ENCODE measurements around the gene ATG3. TPM values are rescaled to one million over a fixed set of nuclear protein-coding genes. Genes with fewer than 3 reads are reported as not detected.

The ATG3 gene
- polyA plus RNA-seq = 79.4 and 102 TPM in 2 replicates

DNA sequence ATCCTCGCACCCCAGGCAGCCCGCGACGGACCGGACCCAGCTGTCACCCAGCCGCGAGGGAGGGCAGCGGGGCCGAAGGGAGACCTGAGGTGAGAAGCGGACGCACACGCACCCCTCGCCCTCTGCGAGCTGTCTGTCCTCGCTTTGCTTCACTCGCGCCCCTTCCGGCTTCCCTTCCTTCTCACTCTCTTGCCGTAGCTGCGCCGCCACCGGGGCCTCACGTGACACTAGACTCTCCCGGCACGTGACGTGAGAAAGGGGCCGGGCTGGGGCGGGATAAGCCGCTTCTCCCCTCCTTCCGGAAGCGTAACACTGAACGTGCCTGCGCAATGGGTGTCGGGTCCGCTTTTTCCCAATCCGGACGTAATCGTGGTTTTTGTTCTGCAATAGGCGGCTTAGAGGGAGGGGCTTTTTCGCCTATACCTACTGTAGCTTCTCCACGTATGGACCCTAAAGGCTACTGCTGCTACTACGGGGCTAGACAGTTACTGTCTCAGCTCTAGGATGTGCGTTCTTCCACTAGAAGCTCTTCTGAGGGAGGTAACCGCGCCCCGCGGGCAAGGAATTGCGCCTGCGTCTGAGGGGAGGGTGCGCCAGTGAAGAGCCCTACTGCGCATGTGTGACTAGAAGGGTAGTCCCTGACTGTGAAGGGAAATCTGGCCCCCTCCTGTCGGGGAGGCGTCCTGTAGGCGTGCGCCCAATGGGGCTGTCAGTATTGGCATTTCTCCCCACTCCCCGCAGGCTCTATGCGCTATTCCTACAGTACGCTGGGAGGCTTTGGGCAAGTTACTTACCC, at the start of gene ATG3, which contains the start of gene SLC35A5:
TSS of gene ATG3 (minus strand) at position 229 of the 796 bp plus-strand sequence. CDS start 434 bp downstream, outside the sequence.
TSS of gene SLC35A5 (plus strand) at position 312 of the 796 bp plus-strand sequence. CDS start 1,359 bp downstream, outside the sequence.

DNA sequence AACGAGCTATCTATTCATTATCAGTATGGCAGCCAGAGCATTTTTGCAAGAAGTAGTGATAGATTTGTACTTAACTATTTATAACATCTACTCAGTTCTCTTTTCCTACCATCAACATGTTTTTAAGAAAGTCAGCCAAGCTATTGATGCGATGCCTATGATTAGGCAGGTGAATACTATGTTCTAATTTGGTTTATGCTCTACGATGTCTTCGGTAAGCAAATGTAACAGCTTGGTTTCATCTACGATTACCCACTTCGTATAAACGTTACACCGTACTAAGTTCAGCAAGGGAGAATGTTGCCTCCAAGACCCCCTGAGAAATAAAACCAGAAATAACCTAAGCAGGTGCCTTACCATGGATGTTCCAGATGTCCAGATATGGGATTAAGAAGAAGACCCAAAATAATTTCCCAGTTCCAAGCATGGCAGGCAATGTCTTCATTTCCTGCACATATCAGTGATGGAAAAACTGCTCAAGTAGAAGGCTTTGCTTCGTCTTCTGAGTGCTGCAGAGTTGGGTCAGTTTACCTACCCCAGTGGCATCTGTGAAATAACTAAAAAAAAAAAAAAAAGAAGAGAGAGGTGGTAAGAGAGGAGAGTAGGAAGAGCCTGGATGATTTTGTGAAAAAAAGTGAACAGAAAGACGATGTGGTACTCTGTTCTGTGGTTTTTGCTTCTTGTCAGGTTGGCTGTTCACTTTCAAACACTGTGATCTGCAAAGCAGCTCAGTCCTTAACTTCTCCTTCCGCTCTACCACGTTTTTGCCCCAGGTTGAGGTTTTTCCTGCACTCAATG, 62.6 kb downstream of the ATG3 start, which contains the start of gene BTLA:
TSS of gene BTLA (minus strand) at position 559 of the 798 bp plus-strand sequence. CDS start at position 445, 114 bp downstream.

Other genes with a start within 250 kb of the ATG3 start
- 27.4 and 59.0 TPM in 2 replicates for gene CD200, start 228.8 kb downstream of the ATG3 start, polyA plus RNA-seq
- gene BTLA, start 62.5 kb downstream of the ATG3 start, polyA plus RNA-seq = not detected in 2 replicates
- 100 and 118 TPM in 2 replicates for gene SLC35A5, start 83 bp upstream of the ATG3 start, polyA plus RNA-seq
- 6.9 and 15.4 TPM in 2 replicates for gene CCDC80, start 79.2 kb upstream of the ATG3 start, polyA plus RNA-seq